GM23338 (cell line): Measurements from ENCODE around the gene C2CD4B. TPM values are rescaled to one million over a fixed set of nuclear protein-coding genes. Genes with fewer than 3 reads are reported as not detected.

Source experiments
- ATAC-seq: fragments of 200-7000 bp; cut with Tn5 transposase; 3 replicates; pipeline ENCODE4 v1.9.1; 2020
- DNase-seq: peaks from one replicate; pipeline ENCODE4 v3.0.0-alpha.2; 2015; ENCODE audit warnings: low spot score
- H2AFZ ChIP-seq: fragments of 200-600 bp; sonication (generic); 2 replicates; pipeline ENCODE4 v1.8.0; 2016; ENCODE audit warnings: antibody characterized with exemption, mild to moderate bottlenecking, moderate library complexity
- H3F3A ChIP-seq: fragments of 200-600 bp; sonication (generic); replicated peaks from 2 replicates; pipeline ENCODE4 v1.8.0; 2017; ENCODE audit warnings: antibody characterized with exemption, mixed run types, low read depth
- H3K27ac ChIP-seq: fragments of 200-600 bp; sonication (generic); 2 replicates; pipeline ENCODE4 v1.6.1; 2016; ENCODE audit warnings: low read depth
- H3K27me3 ChIP-seq: fragments of 200-600 bp; sonication (generic); 2 replicates; pipeline ENCODE4 v1.8.0; 2016; ENCODE audit warnings: mild to moderate bottlenecking, mixed run types, moderate library complexity; ENCODE audit not compliant: insufficient read depth
- H3K36me3 ChIP-seq: fragments of 200-600 bp; sonication (generic); 2 replicates; pipeline ENCODE4 v1.8.0; 2016; ENCODE audit warnings: mild to moderate bottlenecking; ENCODE audit not compliant: insufficient read depth
- H3K4me1 ChIP-seq: fragments of 200-600 bp; sonication (generic); 2 replicates; pipeline ENCODE4 v1.8.0; 2016; ENCODE audit warnings: mild to moderate bottlenecking, moderate library complexity; ENCODE audit not compliant: insufficient read depth
- H3K4me2 ChIP-seq: fragments of 200-600 bp; sonication (generic); 2 replicates; pipeline ENCODE4 v1.7.1; 2017; ENCODE audit warnings: mixed run types
- H3K4me3 ChIP-seq: fragments of 200-600 bp; sonication (generic); 2 replicates; pipeline ENCODE4 v1.6.1; 2016; ENCODE audit warnings: mixed run types
- H3K79me2 ChIP-seq: fragments of 200-600 bp; sonication (generic); replicated peaks from 2 replicates; pipeline ENCODE4 v1.8.0; 2017; ENCODE audit warnings: mild to moderate bottlenecking; ENCODE audit not compliant: insufficient read depth
- H3K9me2 ChIP-seq: fragments of 200-600 bp; sonication (generic); 2 replicates; pipeline ENCODE4 v1.8.0; 2017; ENCODE audit not compliant: insufficient read depth
- H4K20me1 ChIP-seq: fragments of 200-600 bp; sonication (generic); replicated peaks from 2 replicates; pipeline ENCODE4 v1.8.0; 2017; ENCODE audit warnings: mild to moderate bottlenecking; ENCODE audit not compliant: insufficient read depth
- H3K27ac Mint-ChIP-seq: 2 replicates; pipeline ENCODE4 v1.8.0; 2020; ENCODE audit warnings: inconsistent platforms, mild to moderate bottlenecking, moderate library complexity, mixed read lengths
- H3K27me3 Mint-ChIP-seq: 3 replicates; pipeline ENCODE4 v1.8.0; 2022; ENCODE audit warnings: low read depth, mild to moderate bottlenecking, moderate library complexity, mixed read lengths, inconsistent platforms; ENCODE audit not compliant: insufficient read depth, poor library complexity
- H3K36me3 Mint-ChIP-seq: 3 replicates; pipeline ENCODE4 v1.8.0; 2021; ENCODE audit warnings: low read depth, mild to moderate bottlenecking, inconsistent platforms, moderate library complexity, mixed read lengths
- H3K4me1 Mint-ChIP-seq: 3 replicates; pipeline ENCODE4 v1.8.0; 2020; ENCODE audit warnings: mild to moderate bottlenecking, inconsistent platforms, mixed read lengths
- H3K4me3 Mint-ChIP-seq: 3 replicates; pipeline ENCODE4 v1.8.0; 2021; ENCODE audit warnings: moderate library complexity, mild to moderate bottlenecking, inconsistent platforms, mixed read lengths
- H3K9me3 Mint-ChIP-seq: 3 replicates; pipeline ENCODE4 v1.8.0; 2020; ENCODE audit warnings: moderate library complexity, mild to moderate bottlenecking, inconsistent platforms, mixed read lengths
- CREB1 ChIP-seq: fragments of 250-450 bp; sonication (Bioruptor Pico); IDR thresholded peaks from 2 replicates; pipeline ENCODE4 v1.5.0; 2020; ENCODE audit warnings: low read depth, mild to moderate bottlenecking, moderate library complexity
- EZH2 ChIP-seq: fragments of 200-600 bp; sonication (generic); IDR thresholded peaks from one replicate; pipeline ENCODE4 v1.8.0; 2017; ENCODE audit warnings: antibody characterized with exemption, mild to moderate bottlenecking, low read depth; ENCODE audit not compliant: unreplicated experiment
- EZH2phosphoT487 ChIP-seq: fragments of 200-600 bp; sonication (generic); IDR thresholded peaks from one replicate; pipeline ENCODE4 v1.8.1; 2018; ENCODE audit warnings: antibody characterized with exemption; ENCODE audit not compliant: unreplicated experiment
- JUNB ChIP-seq: IDR thresholded peaks from one replicate; pipeline ENCODE4 v1.6.1; 2016; ENCODE audit warnings: antibody characterized with exemption; ENCODE audit not compliant: unreplicated experiment
- NANOG ChIP-seq: IDR thresholded peaks from 2 replicates; pipeline ENCODE4 v1.6.1; 2016; ENCODE audit warnings: antibody characterized with exemption, borderline replicate concordance
- POLR2AphosphoS5 ChIP-seq: IDR thresholded peaks from 2 replicates; pipeline ENCODE4 v1.6.1; 2016; ENCODE audit warnings: antibody characterized with exemption, low read depth
- REST ChIP-seq: IDR thresholded peaks from one replicate; pipeline ENCODE4 v1.6.1; 2018; ENCODE audit warnings: antibody characterized with exemption; ENCODE audit not compliant: unreplicated experiment
- STAT1 ChIP-seq: IDR thresholded peaks from one replicate; pipeline ENCODE4 v1.6.1; 2016; ENCODE audit warnings: antibody characterized with exemption; ENCODE audit not compliant: unreplicated experiment
- ZNF114 ChIP-seq: fragments of 250-450 bp; sonication (Bioruptor Pico); IDR thresholded peaks from 2 replicates; pipeline ENCODE4 v1.5.0; 2020; ENCODE audit warnings: mild to moderate bottlenecking, moderate library complexity
- ZNF331 ChIP-seq: fragments of 250-450 bp; sonication (Bioruptor Pico); IDR thresholded peaks from 2 replicates; pipeline ENCODE4 v1.5.0; 2020; ENCODE audit warnings: low read depth, mild to moderate bottlenecking, moderate library complexity
- ZNF462 ChIP-seq: fragments of 250-450 bp; sonication (Bioruptor Pico); IDR thresholded peaks from 2 replicates; pipeline ENCODE4 v1.5.0; 2020; ENCODE audit warnings: mild to moderate bottlenecking, moderate library complexity
- polyA plus RNA-seq: library from polyadenylated mRNA; unstranded; fragments of >200 nt; fragmentation: Nextera tagmentation; extraction: Ambion mirVana; gene quantifications from 2 replicates; pipeline ENCODE4 v1.2.1, GENCODE V29; 2016
- total RNA-seq: library from RNA; depleted of rRNA; stranded (reverse); fragments of >200 nt; shearing (Covaris generic); gene quantifications from 2 replicates; pipeline ENCODE4 v1.2.3, GENCODE V29; 2014

C2CD4B gene
- total and polyA plus RNA-seq, 2 experiments from 2014 or later: 1.5 TPM; not detected in 1

GRCh38 chr15:62124176-62124972 lies 40.7 kb downstream of the C2CD4B start:
- DNase-seq (no peak), ATAC-seq (no peak)
- H3K27me3 ChIP-seq: no peaks in the 10 kb centered on the region
- H2AFZ ChIP-seq: no peak overlapping the region
- TF ChIP-seq ZNF331 (CRISPR knock-in tag) (no peak), EZH2phosphoT487 (no peak)
- H3K4me3 Mint-ChIP-seq: no peak overlapping the region
- no peak overlapping the region for H3K4me2 ChIP-seq
- no peak overlapping the region for H3K4me3 ChIP-seq
- H3K9me3 Mint-ChIP-seq: peaks cover 14% of the 10 kb centered on the region
- H3K4me1 ChIP-seq: peaks cover 14% of the 10 kb centered on the region; the same call in 1 of the 2 replicates
- no peaks in the 10 kb centered on the region for H4K20me1 ChIP-seq
- no peak overlapping the region for H3K27ac Mint-ChIP-seq
- H3K4me1 Mint-ChIP-seq: peaks cover 17% of the 10 kb centered on the region
- H3K27me3 Mint-ChIP-seq: peaks cover 7% of the 10 kb centered on the region
- H3K36me3 Mint-ChIP-seq: peaks cover 10% of the 10 kb centered on the region; the same call in 2 of the 3 replicates
- H3K79me2 ChIP-seq: no peaks in the 10 kb centered on the region
- H3K27ac ChIP-seq: no peak overlapping the region
- H3F3A ChIP-seq: no peaks in the 10 kb centered on the region
- H3K9me2 ChIP-seq: peaks cover 12% of the 10 kb centered on the region; the same call in 1 of the 2 replicates
- 0 out of 2 replicates have a peak, but pooled peaks cover 8% of the 10 kb centered on the region for H3K36me3 ChIP-seq

- no peaks in the 10 kb centered on the region for H3K27me3 ChIP-seq
- H3K4me1 Mint-ChIP-seq: peaks cover 22% of the 10 kb centered on the region
- H3K4me2 ChIP-seq: no peak overlapping the region
- peaks cover 14% of the 10 kb centered on the region for H3K4me1 ChIP-seq
- ATAC-seq (no peak), DNase-seq (no peak)
- no peak overlapping the region for H3K4me3 Mint-ChIP-seq
- peaks cover 12% of the 10 kb centered on the region; the same call in 1 of the 2 replicates for H3K9me2 ChIP-seq
- no peak overlapping the region for H3K4me3 ChIP-seq
- H3K36me3 ChIP-seq: 0 out of 2 replicates have a peak, but pooled peaks cover 5% of the 10 kb centered on the region
- H3K79me2 ChIP-seq: no peaks in the 10 kb centered on the region
- no peak overlapping the region for H3K27ac ChIP-seq
- peaks cover 14% of the 10 kb centered on the region for H3K9me3 Mint-ChIP-seq
- no peak overlapping the region for H3K27ac Mint-ChIP-seq
- no peak overlapping the region for H2AFZ ChIP-seq
- no peaks in the 10 kb centered on the region for H3F3A ChIP-seq
- H4K20me1 ChIP-seq: no peaks in the 10 kb centered on the region; the same call in 1 of the 2 replicates
- H3K36me3 Mint-ChIP-seq: peaks cover 10% of the 10 kb centered on the region; the same call in 2 of the 3 replicates
- peaks cover 7% of the 10 kb centered on the region for H3K27me3 Mint-ChIP-seq
- TF ChIP-seq ZNF114 (CRISPR knock-in tag): no peak
- TF ChIP-seq NANOG: no peak
- no peak for TF ChIP-seq ZNF331 (CRISPR knock-in tag)
- no peak for TF ChIP-seq CREB1 (CRISPR knock-in tag)
- no peak for TF ChIP-seq REST
- no peak for TF ChIP-seq STAT1
- TF ChIP-seq POLR2AphosphoS5: no peak
- no peak for TF ChIP-seq EZH2
- TF ChIP-seq EZH2phosphoT487: no peak
- no peak for TF ChIP-seq JUNB
- no peak for TF ChIP-seq ZNF462 (CRISPR knock-in tag)
These were observed 42.8 kb downstream of the C2CD4B start for GRCh38 chr15:62122249-62122648.
